Endothelial cell of umbilical vein (primary cell): ENCODE results near the gene RASA2. TPM values are rescaled to one million over a fixed set of nuclear protein-coding genes. Genes with fewer than 3 reads are reported as not detected.

Experiments used
- BruUV-seq: library from RNA; stranded (reverse); fragments of 400-500 nt; replicated peaks from 2 replicates; lab custom pipeline; 2021; lab: Mats Ljungman, UMichigan
- CTCF ChIA-PET: fragments of 300-600, 350-600 bp; sonication (Branson Sonifier 250); formaldehyde crosslinking; loops from one replicate; lab custom pipeline; 2021; ENCODE audit warnings: antibody characterized with exemption, inconsistent platforms; lab: Charles Lee
- POLR2A ChIA-PET: fragments of 300-600, 350-600 bp; sonication (Branson Sonifier 250); formaldehyde crosslinking; loops from one replicate; lab custom pipeline; 2021; ENCODE audit warnings: antibody characterized with exemption, inconsistent platforms; lab: Charles Lee
- DNase-seq: peaks from one replicate; pipeline ENCODE4 v3.0.0-alpha.2; 2011; ENCODE audit warnings: low read depth, low spot score
- FAIRE-seq: peaks from 2 replicates; lab custom pipeline; 2011; peaks lifted over from hg19 to GRCh38; lab: Jason Lieb, UNC
- H2AFZ ChIP-seq: 2 replicates; pipeline ENCODE4 v1.6.0; 2012; ENCODE audit warnings: low read depth, low read length, control low read depth, inconsistent platforms
- H3K27ac ChIP-seq: 2 replicates; pipeline ENCODE4 v1.5.1; 2011; ENCODE audit warnings: low read depth, mild to moderate bottlenecking, control low read depth, low read length, moderate library complexity; ENCODE audit not compliant: insufficient read depth
- H3K27me3 ChIP-seq, 2 experiments: 2 replicates each; pipeline versions ENCODE4 v1.6.0 to v1.6.1; 2011; ENCODE audit warnings: low read length in 2 of 2, mixed read lengths in 1 of 2; ENCODE audit not compliant: control insufficient read depth in 2 of 2, insufficient read depth in 2 of 2
- H3K36me3 ChIP-seq, 2 experiments: 2 replicates in 1 of 2; 3 replicates in 1 of 2; pipeline ENCODE4 v1.5.1; 2011; ENCODE audit warnings: low read length in 2 of 2, mild to moderate bottlenecking in 1 of 2, moderate library complexity in 1 of 2; ENCODE audit not compliant: control insufficient read depth in 2 of 2, insufficient read depth in 2 of 2; ENCODE audit errors: extremely low read depth in 1 of 2
- H3K4me1 ChIP-seq: 3 replicates; pipeline ENCODE4 v1.5.1; 2011; ENCODE audit warnings: mild to moderate bottlenecking, low read length; ENCODE audit not compliant: control insufficient read depth, insufficient read depth; ENCODE audit errors: extremely low read depth
- H3K4me2 ChIP-seq: 2 replicates; pipeline ENCODE4 v1.6.1; 2011; ENCODE audit warnings: low read length, control low read depth, mixed read lengths; ENCODE audit not compliant: insufficient read depth
- H3K4me3 ChIP-seq, 3 experiments: fragments of 200-600 bp in 1 of 3; sonication (generic), shearing (Covaris generic) in 1 of 3; replicated peaks in 1 of 3; 2 replicates each; pipeline ENCODE4 v1.5.1; 2011 to 2016; ENCODE audit warnings: control low read depth in 3 of 3, low read length in 3 of 3, mild to moderate bottlenecking in 2 of 3, inconsistent platforms in 1 of 3, low read depth in 1 of 3, moderate library complexity in 1 of 3; ENCODE audit not compliant: insufficient read depth in 1 of 3
- H3K79me2 ChIP-seq: 2 replicates; pipeline ENCODE4 v1.6.0; 2012; ENCODE audit warnings: low read length, inconsistent platforms; ENCODE audit not compliant: control insufficient read depth, insufficient read depth
- H3K9ac ChIP-seq: replicated peaks from 2 replicates; pipeline ENCODE3; 2011; ENCODE audit warnings: low read length, control low read depth; ENCODE audit not compliant: insufficient read depth; ENCODE audit errors: extremely low read depth
- H3K9me1 ChIP-seq: replicated peaks from 3 replicates; pipeline ENCODE4 v1.6.0; 2011; ENCODE audit warnings: mild to moderate bottlenecking, low read length; ENCODE audit not compliant: control insufficient read depth, insufficient read depth; ENCODE audit errors: extremely low read depth
- H3K9me3 ChIP-seq: replicated peaks from 2 replicates; pipeline ENCODE4 v1.5.1; 2012; ENCODE audit warnings: low read length, inconsistent platforms; ENCODE audit not compliant: control insufficient read depth, insufficient read depth
- H4K20me1 ChIP-seq: replicated peaks from 2 replicates; pipeline ENCODE3; 2011; ENCODE audit warnings: mild to moderate bottlenecking, low read length; ENCODE audit not compliant: control insufficient read depth, insufficient read depth; ENCODE audit errors: extremely low read depth
- EZH2 ChIP-seq: IDR thresholded peaks from 2 replicates; pipeline ENCODE4 v1.6.1; 2012; ENCODE audit warnings: borderline replicate concordance, low read depth, mild to moderate bottlenecking, moderate library complexity, low read length, inconsistent platforms; ENCODE audit not compliant: severe bottlenecking
- FOS ChIP-seq: IDR thresholded peaks from 2 replicates; pipeline ENCODE4 v1.6.1; 2011; ENCODE audit warnings: mild to moderate bottlenecking, low read length, moderate library complexity, borderline replicate concordance; ENCODE audit not compliant: insufficient read depth
- GATA2 ChIP-seq: IDR thresholded peaks from 2 replicates; pipeline ENCODE4 v1.7.0; 2011; ENCODE audit warnings: low read depth, mild to moderate bottlenecking, moderate library complexity, mixed read lengths, low read length; ENCODE audit not compliant: insufficient read length, insufficient read depth
- JUN ChIP-seq: IDR thresholded peaks from 2 replicates; pipeline ENCODE4 v1.6.1; 2011; ENCODE audit warnings: borderline replicate concordance, low read depth; ENCODE audit not compliant: insufficient read length, insufficient read depth
- MYC ChIP-seq: IDR thresholded peaks from one replicate; pipeline ENCODE4 v1.6.1; 2011; ENCODE audit warnings: mild to moderate bottlenecking, low read depth, low read length
- POLR2A ChIP-seq: IDR thresholded peaks from 2 replicates; pipeline ENCODE4 v1.6.1; 2012; ENCODE audit warnings: low read depth, mild to moderate bottlenecking, control low read depth, low read length
- POLR2AphosphoS5 ChIP-seq: IDR thresholded peaks from 2 replicates; pipeline ENCODE4 v1.6.1; 2012; ENCODE audit warnings: low read depth, mild to moderate bottlenecking, control low read depth, low read length, moderate library complexity; ENCODE audit not compliant: insufficient read depth
- dilution Hi-C: fragments of 300-500 bp; cut with MboI; formaldehyde crosslinking; loops from one replicate; pipeline ENCODE4 v1.15.0; 2019; ENCODE audit warnings: low sequenced_read_pairs; ENCODE audit not compliant: extremely low pct_ligation_motif_present
- intact Hi-C: fragments of 100-400 bp; cut with micrococcal nuclease; formaldehyde crosslinking; loops from one replicate; pipeline ENCODE4 v1.10.0; 2022
- polyA plus RNA-seq, 4 experiments: library from polyadenylated mRNA; depleted of rRNA in 3 of 4; stranded (reverse) in 3 of 4; unstranded in 1 of 4; fragments of >200 nt; gene quantifications; 2 replicates each; pipeline versions ENCODE4 v1.2.1 to v1.2.3, GENCODE V29; 2011 to 2012; ENCODE audit warnings: missing spikeins in 1 of 4
- total RNA-seq: library from RNA; stranded (reverse); gene quantifications from 2 replicates; pipeline ENCODE4 v1.2.3, GENCODE V29; 2021
- TF ChIP-seq, protein P1 (sequence below), 2 donors: IDR thresholded peaks; 1 replicate in 1 of 2; 2 replicates in 1 of 2; pipeline ENCODE4 v1.5.1; 2011; ENCODE audit warnings: low read length in 2 of 2, mild to moderate bottlenecking in 2 of 2, moderate library complexity in 2 of 2, control low read depth in 1 of 2, inconsistent platforms in 1 of 2, low read depth in 1 of 2; ENCODE audit not compliant: insufficient read depth in 1 of 2; ENCODE audit errors: extremely low read depth in 1 of 2
- TF ChIP-seq, protein P2 (sequence below): IDR thresholded peaks from 2 replicates; pipeline ENCODE4 v1.6.1; 2011; ENCODE audit not compliant: insufficient read depth, insufficient read length

RASA2 gene
- total and polyA plus RNA-seq, 2 donors (not counting 3 experiments of a cell fraction or from before 2014, with no cell fraction given) = 3.1 to 20.2 TPM

DNA sequence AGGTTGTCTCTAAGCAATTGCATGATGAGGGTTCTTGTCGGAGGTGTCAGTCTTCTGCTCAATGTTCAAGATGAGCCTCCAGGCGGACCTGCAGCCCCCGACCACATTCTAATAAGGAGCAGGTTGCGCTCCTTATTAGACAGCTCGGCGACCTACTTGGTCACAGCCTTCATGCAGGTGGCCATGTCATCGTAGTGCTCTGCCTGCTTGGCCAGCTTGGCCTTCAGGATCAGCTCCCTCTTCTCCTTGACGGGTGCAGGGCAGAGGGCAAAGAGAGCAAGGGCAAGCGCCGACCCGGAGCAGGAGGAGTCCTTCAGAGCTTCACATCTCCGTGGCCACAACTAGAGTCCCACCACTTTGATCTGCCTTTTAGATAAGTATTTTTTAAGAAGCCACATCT is 113.5 kb downstream of the RASA2 start:
- no peak overlapping the region for H2AFZ ChIP-seq
- H3K79me2 ChIP-seq = no peaks in the 10 kb centered on the region
- ChIA-PET CTCF (no interaction called here), POLR2A (no interaction called here)
- intact Hi-C loops (no loop called here), dilution Hi-C loops (no loop called here)
- no peaks in the 10 kb centered on the region for H3K4me1 ChIP-seq
- no peaks in the 10 kb centered on the region for H3K27me3 ChIP-seq
- DNase-seq (no peak), FAIRE-seq (no peak)
- no TSS peak for BruUV-seq
- H3K4me2 ChIP-seq = no peak overlapping the region
- H3K9me3 ChIP-seq = no peaks in the 10 kb centered on the region
- H3K27ac ChIP-seq = no peak overlapping the region
- no peak overlapping the region for H3K9ac ChIP-seq
- TF ChIP-seq GATA2 = no peak
- no peak for TF ChIP-seq FOS
- TF ChIP-seq EZH2 = no peak
- TF ChIP-seq JUN = no peak
- TF ChIP-seq POLR2A = no peak
- TF ChIP-seq, protein P1, sequence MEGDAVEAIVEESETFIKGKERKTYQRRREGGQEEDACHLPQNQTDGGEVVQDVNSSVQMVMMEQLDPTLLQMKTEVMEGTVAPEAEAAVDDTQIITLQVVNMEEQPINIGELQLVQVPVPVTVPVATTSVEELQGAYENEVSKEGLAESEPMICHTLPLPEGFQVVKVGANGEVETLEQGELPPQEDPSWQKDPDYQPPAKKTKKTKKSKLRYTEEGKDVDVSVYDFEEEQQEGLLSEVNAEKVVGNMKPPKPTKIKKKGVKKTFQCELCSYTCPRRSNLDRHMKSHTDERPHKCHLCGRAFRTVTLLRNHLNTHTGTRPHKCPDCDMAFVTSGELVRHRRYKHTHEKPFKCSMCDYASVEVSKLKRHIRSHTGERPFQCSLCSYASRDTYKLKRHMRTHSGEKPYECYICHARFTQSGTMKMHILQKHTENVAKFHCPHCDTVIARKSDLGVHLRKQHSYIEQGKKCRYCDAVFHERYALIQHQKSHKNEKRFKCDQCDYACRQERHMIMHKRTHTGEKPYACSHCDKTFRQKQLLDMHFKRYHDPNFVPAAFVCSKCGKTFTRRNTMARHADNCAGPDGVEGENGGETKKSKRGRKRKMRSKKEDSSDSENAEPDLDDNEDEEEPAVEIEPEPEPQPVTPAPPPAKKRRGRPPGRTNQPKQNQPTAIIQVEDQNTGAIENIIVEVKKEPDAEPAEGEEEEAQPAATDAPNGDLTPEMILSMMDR (IDR thresholded peaks at IDR 0.05; ENCODE audit: extremely low read depth in 1 of 2, insufficient read depth in 1 of 2, low read depth in 1 of 2, low read length in 2 of 2) = no peak
- TF ChIP-seq, protein P2, sequence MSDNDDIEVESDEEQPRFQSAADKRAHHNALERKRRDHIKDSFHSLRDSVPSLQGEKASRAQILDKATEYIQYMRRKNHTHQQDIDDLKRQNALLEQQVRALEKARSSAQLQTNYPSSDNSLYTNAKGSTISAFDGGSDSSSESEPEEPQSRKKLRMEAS = no peak
- TF ChIP-seq MYC = no peak
- no peak for TF ChIP-seq POLR2AphosphoS5
- no peaks in the 10 kb centered on the region for H4K20me1 ChIP-seq
- H3K36me3 ChIP-seq = peaks cover 8 to 13% of the 10 kb centered on the region in 2 experiments
- no peaks in the 10 kb centered on the region for H3K9me1 ChIP-seq
- no peak overlapping the region for H3K4me3 ChIP-seq
